HepG2 (cell line): Measurements from ENCODE around the gene MYO7B. TPM values are rescaled to one million over a fixed set of nuclear protein-coding genes. Genes with fewer than 3 reads are reported as not detected.

Experiments used
- ATAC-seq: fragments of 200-7000 bp; cut with Tn5 transposase; 3 replicates; pipeline ENCODE4 v1.9.1; 2020; ENCODE audit warnings: mild to moderate bottlenecking, moderate library complexity
- BruUV-seq: library from RNA; stranded (reverse); fragments of 400-500 nt; replicated peaks from 2 replicates; lab custom pipeline; 2021; lab: Mats Ljungman, UMichigan
- CTCF ChIA-PET: fragments of 300-600 bp; formaldehyde crosslinking; extraction: SDS; loops from one replicate; lab custom pipeline; 2021; ENCODE audit warnings: low total read pairs, inconsistent platforms, low intra/inter-chr PET ratio; lab: Yijun Ruan, JAX
- POLR2A ChIA-PET: fragments of 350-600 bp; sonication (Branson Sonifier 250); formaldehyde crosslinking; loops from one replicate; lab custom pipeline; 2020; ENCODE audit warnings: antibody characterized with exemption, inconsistent platforms; lab: Yijun Ruan, JAX
- DNase-seq: peaks from one replicate; pipeline ENCODE4 v3.0.0-alpha.2; 2015; ENCODE audit warnings: low spot score
- FAIRE-seq: peaks from 3 replicates; lab custom pipeline; 2011; peaks lifted over from hg19 to GRCh38; lab: Jason Lieb, UNC
- H2AFZ ChIP-seq: one replicate; pipeline ENCODE4 v1.6.1; 2011; ENCODE audit warnings: low read length, inconsistent platforms
- H3K27ac ChIP-seq: fragments of 300-600 bp; 3 replicates; pipeline ENCODE4 v1.8.0; 2011; ENCODE audit warnings: mixed run types, mild to moderate bottlenecking, mixed read lengths, low read length, inconsistent platforms; ENCODE audit not compliant: insufficient read depth; ENCODE audit errors: extremely low read length
- H3K27me3 ChIP-seq, 2 experiments: fragments of 200-600 bp in 1 of 2; 2 replicates in 1 of 2; 3 replicates in 1 of 2; pipeline versions ENCODE4 v1.6.0 to v1.8.0; 2011; ENCODE audit warnings: low read length in 2 of 2, mild to moderate bottlenecking in 2 of 2, moderate library complexity in 2 of 2, inconsistent platforms in 1 of 2; ENCODE audit not compliant: insufficient read depth in 2 of 2, control insufficient read depth in 1 of 2
- H3K36me3 ChIP-seq, 2 experiments: fragments of 200-600 bp in 1 of 2; replicated peaks in 1 of 2; 2 replicates in 1 of 2; 3 replicates in 1 of 2; pipeline versions ENCODE4 v1.5.1 to v1.8.0; 2011; ENCODE audit warnings: low read length in 2 of 2, inconsistent platforms in 1 of 2; ENCODE audit not compliant: insufficient read depth in 2 of 2, control insufficient read depth in 1 of 2
- H3K4me1 ChIP-seq: 2 replicates; pipeline ENCODE4 v1.5.1; 2012; ENCODE audit warnings: low read length, inconsistent platforms; ENCODE audit not compliant: insufficient read depth
- H3K4me2 ChIP-seq: 2 replicates; pipeline ENCODE4 v1.6.0; 2011; ENCODE audit warnings: low read depth, low read length, inconsistent platforms
- H3K4me3 ChIP-seq, 3 experiments: fragments of 200-600 bp in 1 of 3; sonication (generic), shearing (Covaris generic) in 1 of 3; replicated peaks in 1 of 3; 2 replicates each; pipeline ENCODE4 v1.5.1; 2011 to 2016; ENCODE audit warnings: low read length in 3 of 3, inconsistent platforms in 2 of 3, low read depth in 2 of 3, mild to moderate bottlenecking in 2 of 3, control low read depth in 1 of 3, mixed read lengths in 1 of 3; ENCODE audit not compliant: insufficient read depth in 1 of 3
- H3K79me2 ChIP-seq: one replicate; pipeline ENCODE4 v1.6.1; 2011; ENCODE audit warnings: low read length, inconsistent platforms; ENCODE audit not compliant: insufficient read depth
- H3K9ac ChIP-seq: 2 replicates; pipeline ENCODE4 v1.6.0; 2011; ENCODE audit warnings: mild to moderate bottlenecking, low read depth, low read length, inconsistent platforms; ENCODE audit not compliant: insufficient read depth
- H3K9me3 ChIP-seq: 2 replicates; pipeline ENCODE4 v1.5.1; 2012; ENCODE audit warnings: mild to moderate bottlenecking, low read length
- H4K20me1 ChIP-seq: 2 replicates; pipeline ENCODE4 v1.6.0; 2011; ENCODE audit warnings: inconsistent platforms, mild to moderate bottlenecking, low read length, moderate library complexity; ENCODE audit not compliant: insufficient read depth
- ARNT2 ChIP-seq: sonication (generic); formaldehyde crosslinking; IDR thresholded peaks from 2 replicates; pipeline ENCODE4 v1.8.0; 2022; ENCODE audit warnings: mild to moderate bottlenecking, low read depth, missing genetic modification reagents, moderate library complexity
- CENPX ChIP-seq: sonication (generic); formaldehyde crosslinking; IDR thresholded peaks from 2 replicates; pipeline ENCODE4 v1.9.0; 2021; ENCODE audit warnings: mild to moderate bottlenecking, missing genetic modification reagents, moderate library complexity
- EHMT2 ChIP-seq: fragments of 200-600 bp; sonication (generic); IDR thresholded peaks from 2 replicates; pipeline ENCODE4 v1.7.0; 2017; ENCODE audit warnings: antibody characterized with exemption, low read depth, low read length, borderline replicate concordance
- HHEX ChIP-seq: IDR thresholded peaks from 2 replicates; pipeline ENCODE4 v1.6.1; 2016; ENCODE audit warnings: control low read depth
- KDM2A ChIP-seq: sonication (generic); formaldehyde crosslinking; IDR thresholded peaks from 2 replicates; pipeline ENCODE4 v1.4.0; 2020; ENCODE audit warnings: low read depth, missing genetic modification reagents, borderline replicate concordance
- MAFF ChIP-seq: IDR thresholded peaks from 2 replicates; pipeline ENCODE4 v1.6.1; 2011; ENCODE audit warnings: low read depth, low read length, improper control_type of control experiment
- PAX8 ChIP-seq: sonication (generic); formaldehyde crosslinking; IDR thresholded peaks from 2 replicates; pipeline ENCODE4 v1.8.0; 2022; ENCODE audit warnings: mild to moderate bottlenecking, missing genetic modification reagents, borderline replicate concordance
- SRSF1 ChIP-seq: fragments of 200-400 bp; formaldehyde crosslinking; optimal IDR thresholded peaks from 2 replicates; pipeline ENCODE3; 2017; ENCODE audit warnings: mild to moderate bottlenecking, low read depth, low read length, moderate library complexity
- ZNF589 ChIP-seq: sonication (generic); formaldehyde crosslinking; conservative IDR thresholded peaks from 2 replicates; pipeline ENCODE4 v1.8.0; 2022; ENCODE audit warnings: mild to moderate bottlenecking, moderate library complexity, missing genetic modification reagents
- ZNF749 ChIP-seq: sonication (generic); formaldehyde crosslinking; IDR thresholded peaks from 2 replicates; pipeline ENCODE4 v1.8.0; 2022; ENCODE audit warnings: mild to moderate bottlenecking, missing genetic modification reagents, moderate library complexity, borderline replicate concordance
- WGBS: methylation state at CpG from one replicate; pipeline ENCODE4 v1.1.6; 2017; ENCODE audit warnings: low lambda C conversion rate; 5-methylcytosine and 5-hydroxymethylcytosine counted together
- in situ Hi-C: cut with HindIII; loops from 2 replicates; pipeline ENCODE4 v1.10.0; 2017; ENCODE audit warnings: low pct_unique_long_range_greater_than_20kb; ENCODE audit not compliant: extremely low pct_ligation_motif_present
- intact Hi-C: fragments of 100-400 bp; cut with micrococcal nuclease; formaldehyde crosslinking; loops from one replicate; pipeline ENCODE4 v1.10.0; 2022; ENCODE audit not compliant: unreplicated experiment
- polyA plus RNA-seq, 8 experiments: library from polyadenylated mRNA; depleted of rRNA in 3 of 8; stranded (reverse) in 7 of 8; unstranded in 1 of 8; fragments of >200 nt; fragmentation: Illumina TruSeq in 4 of 8; extraction: Trizol in 4 of 8; gene quantifications; 2 replicates each; pipeline versions ENCODE4 v1.2.1 to v1.2.3, GENCODE V29; 2011 to 2016; ENCODE audit warnings: low read depth in 4 of 8, missing spikeins in 1 of 8, mixed read lengths in 1 of 8; ENCODE audit not compliant: insufficient read depth in 1 of 8
- total RNA-seq, 5 experiments: library from RNA; depleted of rRNA; stranded (reverse); fragments of >200 nt; fragmentation: Illumina TruSeq; extraction: Trizol; gene quantifications; 2 replicates each; pipeline ENCODE4 v1.2.3, GENCODE V29; 2016; ENCODE audit warnings: low read depth in 1 of 5
- TF ChIP-seq, protein P1 (sequence below): sonication (generic); formaldehyde crosslinking; IDR thresholded peaks from 2 replicates; pipeline ENCODE4 v1.4.0; 2020; ENCODE audit warnings: missing genetic modification reagents
- TF ChIP-seq, protein P2 (sequence below), 2 experiments: sonication (generic) in 1 of 2; formaldehyde crosslinking in 1 of 2; IDR thresholded peaks; 2 replicates each; pipeline versions ENCODE4 v1.4.0 to v1.6.1; 2018 to 2020; ENCODE audit warnings: missing genetic modification reagents in 2 of 2, borderline replicate concordance in 1 of 2, low read depth in 1 of 2, mild to moderate bottlenecking in 1 of 2, missing biosample characterization in 1 of 2
- TF ChIP-seq, protein P3 (sequence below): sonication (generic); formaldehyde crosslinking; IDR thresholded peaks from 2 replicates; pipeline ENCODE4 v1.4.0; 2020; ENCODE audit warnings: missing genetic modification reagents, borderline replicate concordance
- TF ChIP-seq, protein P4 (sequence below): IDR thresholded peaks from 2 replicates; pipeline ENCODE4 v1.6.1; 2016; ENCODE audit warnings: missing biosample characterization, missing genetic modification reagents, low read depth

MYO7B gene
- total and polyA plus RNA-seq, 2 of the 13 experiments (the other 11 are each of a cell fraction or from before 2014, with no cell fraction given), result not detected

DNA sequence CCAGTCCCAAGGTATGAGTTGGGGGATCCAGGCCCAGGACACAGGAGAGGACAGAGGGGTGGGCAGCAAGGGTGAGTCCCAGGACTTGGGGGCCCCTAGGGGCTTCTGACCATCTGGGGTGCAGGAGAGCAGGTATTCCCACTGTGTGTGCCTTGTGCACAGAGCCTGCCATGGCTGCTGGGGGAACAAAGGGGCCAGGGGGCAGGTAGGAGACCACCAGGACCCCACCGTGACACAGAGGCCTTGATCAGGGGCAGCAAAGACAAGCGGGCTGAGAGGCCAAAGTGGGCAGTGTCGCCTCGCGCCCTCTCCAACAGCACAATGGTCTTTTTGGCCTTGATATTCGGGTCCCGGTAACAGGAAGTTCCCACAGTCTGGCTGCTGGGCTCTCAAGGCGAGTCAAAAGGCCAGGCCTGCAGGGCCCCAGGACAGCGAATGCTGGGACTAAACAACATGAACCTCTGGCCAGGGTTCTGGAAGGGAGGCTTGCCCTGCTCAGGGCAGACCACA lies 98.1 kb downstream of the MYO7B start:
- intact Hi-C loops, result no loop called here
- H3K79me2 ChIP-seq, result no peaks in the 10 kb centered on the region
- no peak for FAIRE-seq
- TF ChIP-seq SRSF1 (no peak), KDM2A (CRISPR knock-in tag) (no peak), PAX8 (CRISPR knock-in tag) (no peak), MAFF (no peak), HHEX (CRISPR knock-in tag) (no peak), ZNF589 (no peak), CENPX (CRISPR knock-in tag) (no peak), ZNF749 (no peak), ARNT2 (CRISPR knock-in tag) (no peak), EHMT2 (no peak)
- TF ChIP-seq, protein P1, sequence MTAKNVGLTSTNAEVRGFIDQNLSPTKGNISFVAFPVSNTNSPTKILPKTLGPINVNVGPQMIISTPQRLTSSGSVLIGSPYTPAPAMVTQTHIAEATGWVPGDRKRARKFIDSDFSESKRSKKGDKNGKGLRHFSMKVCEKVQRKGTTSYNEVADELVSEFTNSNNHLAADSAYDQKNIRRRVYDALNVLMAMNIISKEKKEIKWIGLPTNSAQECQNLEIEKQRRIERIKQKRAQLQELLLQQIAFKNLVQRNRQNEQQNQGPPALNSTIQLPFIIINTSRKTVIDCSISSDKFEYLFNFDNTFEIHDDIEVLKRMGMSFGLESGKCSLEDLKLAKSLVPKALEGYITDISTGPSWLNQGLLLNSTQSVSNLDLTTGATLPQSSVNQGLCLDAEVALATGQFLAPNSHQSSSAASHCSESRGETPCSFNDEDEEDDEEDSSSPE (CRISPR knock-in tag), result no peak
- TF ChIP-seq, protein P2, sequence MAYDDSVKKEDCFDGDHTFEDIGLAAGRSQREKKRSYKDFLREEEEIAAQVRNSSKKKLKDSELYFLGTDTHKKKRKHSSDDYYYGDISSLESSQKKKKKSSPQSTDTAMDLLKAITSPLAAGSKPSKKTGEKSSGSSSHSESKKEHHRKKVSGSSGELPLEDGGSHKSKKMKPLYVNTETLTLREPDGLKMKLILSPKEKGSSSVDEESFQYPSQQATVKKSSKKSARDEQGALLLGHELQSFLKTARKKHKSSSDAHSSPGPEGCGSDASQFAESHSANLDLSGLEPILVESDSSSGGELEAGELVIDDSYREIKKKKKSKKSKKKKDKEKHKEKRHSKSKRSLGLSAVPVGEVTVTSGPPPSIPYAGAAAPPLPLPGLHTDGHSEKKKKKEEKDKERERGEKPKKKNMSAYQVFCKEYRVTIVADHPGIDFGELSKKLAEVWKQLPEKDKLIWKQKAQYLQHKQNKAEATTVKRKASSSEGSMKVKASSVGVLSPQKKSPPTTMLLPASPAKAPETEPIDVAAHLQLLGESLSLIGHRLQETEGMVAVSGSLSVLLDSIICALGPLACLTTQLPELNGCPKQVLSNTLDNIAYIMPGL (CRISPR knock-in tag; IDR thresholded peaks at IDR 0.05; ENCODE audit: borderline replicate concordance in 1 of 2, low read depth in 1 of 2), result no peak
- TF ChIP-seq, protein P3, sequence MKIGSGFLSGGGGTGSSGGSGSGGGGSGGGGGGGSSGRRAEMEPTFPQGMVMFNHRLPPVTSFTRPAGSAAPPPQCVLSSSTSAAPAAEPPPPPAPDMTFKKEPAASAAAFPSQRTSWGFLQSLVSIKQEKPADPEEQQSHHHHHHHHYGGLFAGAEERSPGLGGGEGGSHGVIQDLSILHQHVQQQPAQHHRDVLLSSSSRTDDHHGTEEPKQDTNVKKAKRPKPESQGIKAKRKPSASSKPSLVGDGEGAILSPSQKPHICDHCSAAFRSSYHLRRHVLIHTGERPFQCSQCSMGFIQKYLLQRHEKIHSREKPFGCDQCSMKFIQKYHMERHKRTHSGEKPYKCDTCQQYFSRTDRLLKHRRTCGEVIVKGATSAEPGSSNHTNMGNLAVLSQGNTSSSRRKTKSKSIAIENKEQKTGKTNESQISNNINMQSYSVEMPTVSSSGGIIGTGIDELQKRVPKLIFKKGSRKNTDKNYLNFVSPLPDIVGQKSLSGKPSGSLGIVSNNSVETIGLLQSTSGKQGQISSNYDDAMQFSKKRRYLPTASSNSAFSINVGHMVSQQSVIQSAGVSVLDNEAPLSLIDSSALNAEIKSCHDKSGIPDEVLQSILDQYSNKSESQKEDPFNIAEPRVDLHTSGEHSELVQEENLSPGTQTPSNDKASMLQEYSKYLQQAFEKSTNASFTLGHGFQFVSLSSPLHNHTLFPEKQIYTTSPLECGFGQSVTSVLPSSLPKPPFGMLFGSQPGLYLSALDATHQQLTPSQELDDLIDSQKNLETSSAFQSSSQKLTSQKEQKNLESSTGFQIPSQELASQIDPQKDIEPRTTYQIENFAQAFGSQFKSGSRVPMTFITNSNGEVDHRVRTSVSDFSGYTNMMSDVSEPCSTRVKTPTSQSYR (CRISPR knock-in tag), result no peak
- TF ChIP-seq, protein P4, sequence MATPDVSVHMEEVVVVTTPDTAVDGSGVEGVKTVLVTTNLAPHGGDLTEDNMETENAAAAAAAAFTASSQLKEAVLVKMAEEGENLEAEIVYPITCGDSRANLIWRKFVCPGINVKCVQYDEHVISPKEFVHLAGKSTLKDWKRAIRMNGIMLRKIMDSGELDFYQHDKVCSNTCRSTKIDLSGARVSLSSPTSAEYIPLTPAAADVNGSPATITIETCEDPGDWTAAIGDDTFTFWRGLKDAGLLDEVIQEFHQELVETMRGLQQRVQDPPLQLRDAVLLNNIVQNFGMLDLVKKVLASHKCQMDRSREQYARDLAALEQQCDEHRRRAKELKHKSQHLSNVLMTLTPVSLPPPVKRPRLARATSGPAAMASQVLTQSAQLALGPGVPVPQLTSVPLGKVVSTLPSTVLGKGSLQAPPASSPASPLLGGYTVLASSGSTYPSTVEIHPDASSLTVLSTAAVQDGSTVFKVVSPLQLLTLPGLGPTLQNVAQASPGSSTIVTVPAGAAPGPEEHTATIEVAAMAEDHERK (CRISPR knock-in tag), result no peak

More for the DNA sequence above, 98.1 kb downstream of the MYO7B start:
- ChIA-PET POLR2A (no interaction called here), CTCF (no interaction called here)
- DNase-seq, result no peak
- in situ Hi-C loops, result no loop called here
- no CpG with 5 or more reads among the region's 9 CpGs for WGBS
- H3K4me3 ChIP-seq, result no peak overlapping the region
- peaks cover 19% of the 10 kb centered on the region; the same call in 1 of the 2 replicates for H3K4me1 ChIP-seq
- H3K36me3 ChIP-seq, result no peaks in the 10 kb centered on the region
- no peak for ATAC-seq
- H3K9ac ChIP-seq, result no peak overlapping the region
- no peak overlapping the region for H2AFZ ChIP-seq
- no peak overlapping the region for H3K4me2 ChIP-seq
- H3K27me3 ChIP-seq, result peaks cover 28 to 96% of the 10 kb centered on the region in 2 experiments
- H3K9me3 ChIP-seq, result no peaks in the 10 kb centered on the region
- no TSS peak for BruUV-seq
- no peak overlapping the region for H3K27ac ChIP-seq
- no peaks in the 10 kb centered on the region for H4K20me1 ChIP-seq
